NCI-H1694 (cell line): ENCODE measurements around the gene USH2A.

Experiments used
- DNase-seq: peaks from one replicate; lab custom pipeline; 2025; lab: John Stamatoyannopoulos, UW

Gene USH2A

GRCh38 chr1:216270086-216270773, 153.0 kb downstream of the USH2A start:
- DNase-seq, result no peak

GRCh38 chr1:216261631-216262030, 161.6 kb downstream of the USH2A start:
- no peak for DNase-seq

- DNase-seq, result no peak
These were observed 164.4 kb downstream of the USH2A start for GRCh38 chr1:216258856-216259255.

- no peak for DNase-seq
These were observed 164.9 kb downstream of the USH2A start for GRCh38 chr1:216258386-216258785.

- DNase-seq, result no peak
These were observed 172.4 kb downstream of the USH2A start for GRCh38 chr1:216250861-216251260.

- no peak for DNase-seq
These were observed 174.6 kb downstream of the USH2A start for GRCh38 chr1:216248628-216249027.

- no peak for DNase-seq
These were observed 175.3 kb downstream of the USH2A start for GRCh38 chr1:216247937-216248336.

GRCh38 chr1:216246577-216247203, 176.6 kb downstream of the USH2A start:
- no peak for DNase-seq

- DNase-seq, result no peak
These were observed 184.4 kb downstream of the USH2A start for GRCh38 chr1:216238844-216239243.

- DNase-seq, result no peak
These were observed 185.2 kb downstream of the USH2A start for GRCh38 chr1:216237927-216238542.

GRCh38 chr1:216224233-216224632, 199.0 kb downstream of the USH2A start:
- no peak for DNase-seq

GRCh38 chr1:216223486-216223885, 199.8 kb downstream of the USH2A start:
- DNase-seq, result no peak

- no peak for DNase-seq
These were observed 201.0 kb downstream of the USH2A start for GRCh38 chr1:216222288-216222687.

- DNase-seq, result peak; percentile 87
These were observed 202.0 kb downstream of the USH2A start for GRCh38 chr1:216221260-216221700.

- no peak for DNase-seq
These were observed 206.9 kb downstream of the USH2A start for GRCh38 chr1:216216305-216216704.

- no peak for DNase-seq
These were observed 208.1 kb downstream of the USH2A start for GRCh38 chr1:216215169-216215568.

- DNase-seq, result no peak
These were observed 210.4 kb downstream of the USH2A start for GRCh38 chr1:216212826-216213225.

GRCh38 chr1:216210081-216210480, 213.2 kb downstream of the USH2A start:
- no peak for DNase-seq

- DNase-seq, result no peak
These were observed 214.1 kb downstream of the USH2A start for GRCh38 chr1:216209125-216209524.

GRCh38 chr1:216207154-216207553, 216.1 kb downstream of the USH2A start:
- no peak for DNase-seq

- no peak for DNase-seq
These were observed 218.1 kb downstream of the USH2A start for GRCh38 chr1:216205176-216205575.

GRCh38 chr1:216201946-216202345, 221.3 kb downstream of the USH2A start:
- DNase-seq, result no peak

GRCh38 chr1:216200941-216201340, 222.3 kb downstream of the USH2A start:
- DNase-seq, result no peak
